ENCODE measurements around the gene SLITRK6. TPM values are rescaled to one million over a fixed set of nuclear protein-coding genes. Genes with fewer than 3 reads are reported as not detected.

The SLITRK6 gene
- total and polyA plus RNA-seq, 2 experiments from 2014 or later: 0.07 TPM; not detected in 1

DNA sequence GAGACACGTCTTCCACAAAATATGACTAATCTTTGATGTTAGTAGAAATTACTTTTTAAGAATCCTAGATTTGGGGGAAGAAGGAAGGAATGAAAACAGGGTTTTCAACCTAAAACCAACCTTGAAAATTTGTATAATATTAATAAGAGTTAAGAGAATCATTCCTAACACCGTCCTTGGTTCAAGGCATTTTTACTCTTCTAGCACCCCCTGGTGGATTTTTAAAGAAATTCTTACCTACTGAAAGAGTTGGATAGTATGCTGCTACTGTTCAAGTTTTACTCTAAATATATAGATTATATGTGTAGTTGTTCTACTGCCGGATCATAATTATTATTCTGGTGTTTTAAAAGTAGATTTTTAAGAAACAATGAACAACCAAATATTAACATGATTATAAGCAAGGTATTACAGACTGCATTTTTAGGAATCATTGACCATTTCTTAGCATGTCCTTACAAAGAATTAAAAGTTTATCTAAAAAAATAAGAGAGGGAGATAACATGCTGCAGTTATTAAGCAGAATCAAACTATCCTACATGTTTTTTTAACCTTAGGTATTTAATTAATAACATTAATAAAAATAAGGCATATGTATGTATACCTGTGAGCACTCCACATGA lies 7.4 kb upstream of the SLITRK6 start:
- peak; percentile 44 for TF ChIP-seq CTCF (IDR thresholded peaks at IDR 0.05; ENCODE audit: low read depth, low read length)
- no peak overlapping the region for H3K4me3 ChIP-seq
- no peak overlapping the region for H3K27ac ChIP-seq
- no peaks in the 10 kb centered on the region for H3K27me3 ChIP-seq
- no peaks in the 10 kb centered on the region for H3K36me3 ChIP-seq
- H3K9me3 ChIP-seq (ENCODE audit: low read depth): no peaks in the 10 kb centered on the region
- no peaks in the 10 kb centered on the region for H3K4me1 ChIP-seq (ENCODE audit: low read depth)
- DNase-seq (ENCODE audit: low read depth in 1 of 2, low spot score in 1 of 2): peak; percentile 72 to 75

DNA sequence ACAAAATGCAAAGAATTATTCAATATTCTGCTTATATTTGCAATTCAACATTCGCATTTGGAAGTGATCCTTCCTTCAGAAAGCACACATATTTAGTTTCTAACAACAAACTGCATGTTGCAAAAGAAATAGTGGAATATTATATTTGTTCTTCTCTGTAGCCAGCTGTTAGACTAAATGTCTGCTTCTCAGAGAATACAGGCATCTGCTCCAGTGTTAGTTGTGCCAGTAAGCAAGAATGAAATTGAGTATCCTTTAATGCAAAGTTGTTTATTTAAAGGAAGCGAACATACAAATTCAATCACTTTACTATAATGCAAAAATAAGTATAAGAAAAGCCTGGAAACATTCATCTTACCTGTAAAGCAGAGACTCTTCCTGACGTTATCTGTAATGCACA lies 663 bp downstream of the SLITRK6 start:
- no peak overlapping the region for H3K27ac ChIP-seq

DNA sequence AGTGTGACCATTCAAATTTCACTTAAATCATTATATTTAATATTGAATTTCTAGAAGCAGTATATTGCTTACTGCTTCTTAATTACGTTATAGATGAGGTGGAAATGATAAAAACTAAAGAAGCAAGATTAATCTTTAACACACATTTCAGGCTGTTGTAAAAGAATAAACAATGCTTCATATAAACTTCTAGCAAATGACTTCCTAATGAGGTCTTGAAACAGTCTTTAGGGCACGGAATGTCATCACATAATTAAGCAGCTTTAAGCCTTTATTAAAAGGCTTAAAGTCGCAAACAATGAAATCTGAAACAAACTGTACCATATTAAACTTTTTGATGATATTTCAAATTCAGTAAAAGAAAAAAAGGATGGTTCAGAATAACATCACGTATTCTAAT lies 1.9 kb downstream of the SLITRK6 start:
- H3K9me3 ChIP-seq (ENCODE audit: low read depth): no peaks in the 10 kb centered on the region
- H3K27me3 ChIP-seq: no peaks in the 10 kb centered on the region
- TF ChIP-seq CTCF (IDR thresholded peaks at IDR 0.05; ENCODE audit: low read depth, low read length): no peak
- H3K4me3 ChIP-seq: no peak overlapping the region
- no peaks in the 10 kb centered on the region for H3K36me3 ChIP-seq
- no peak overlapping the region for H3K27ac ChIP-seq
- no peak for DNase-seq (ENCODE audit: low read depth in 1 of 2, low spot score in 1 of 2)
- no peaks in the 10 kb centered on the region for H3K4me1 ChIP-seq (ENCODE audit: low read depth)

More for the DNA sequence above, 663 bp downstream of the SLITRK6 start:
- no peak for TF ChIP-seq CTCF (IDR thresholded peaks at IDR 0.05; ENCODE audit: low read depth, low read length)
- no peak overlapping the region for H3K4me3 ChIP-seq
- H3K4me1 ChIP-seq (ENCODE audit: low read depth): no peaks in the 10 kb centered on the region
- no peak for DNase-seq (ENCODE audit: low read depth in 1 of 2, low spot score in 1 of 2)
- no peaks in the 10 kb centered on the region for H3K36me3 ChIP-seq
- no peaks in the 10 kb centered on the region for H3K9me3 ChIP-seq (ENCODE audit: low read depth)
- H3K27me3 ChIP-seq: no peaks in the 10 kb centered on the region

DNA sequence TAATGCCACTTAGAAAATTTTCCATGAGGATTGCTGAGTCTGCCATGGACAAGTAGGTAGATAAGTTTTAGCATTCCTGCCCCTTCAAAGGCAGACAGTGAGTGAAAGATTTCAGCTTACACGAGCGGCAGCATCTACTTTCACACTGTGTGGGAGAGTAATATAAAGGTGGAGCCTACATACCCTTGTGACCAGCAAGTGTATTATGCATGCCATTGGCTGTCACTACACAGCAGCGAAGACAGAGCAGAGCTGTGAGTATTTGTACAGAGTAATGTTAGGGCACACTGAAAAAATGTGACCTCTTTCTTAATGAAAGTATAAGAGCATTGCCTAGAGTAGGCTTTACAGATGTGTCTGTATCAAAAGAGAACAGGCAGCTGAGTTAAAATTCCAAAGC lies 14.0 kb downstream of the SLITRK6 start:
- Histone ChIP-seq H3K27ac (no peak overlapping the region), H3K36me3 (no peaks in the 10 kb centered on the region), H3K4me3 (no peak overlapping the region), H3K9me3 (ENCODE audit: low read depth) (no peaks in the 10 kb centered on the region), H3K27me3 (no peaks in the 10 kb centered on the region), H3K4me1 (ENCODE audit: low read depth) (no peaks in the 10 kb centered on the region)
- no peak for TF ChIP-seq CTCF (IDR thresholded peaks at IDR 0.05; ENCODE audit: low read depth, low read length)
- peak in 1 of 2 donors; percentile 5 for DNase-seq (ENCODE audit: low read depth in 1 of 2, low spot score in 1 of 2)

DNA sequence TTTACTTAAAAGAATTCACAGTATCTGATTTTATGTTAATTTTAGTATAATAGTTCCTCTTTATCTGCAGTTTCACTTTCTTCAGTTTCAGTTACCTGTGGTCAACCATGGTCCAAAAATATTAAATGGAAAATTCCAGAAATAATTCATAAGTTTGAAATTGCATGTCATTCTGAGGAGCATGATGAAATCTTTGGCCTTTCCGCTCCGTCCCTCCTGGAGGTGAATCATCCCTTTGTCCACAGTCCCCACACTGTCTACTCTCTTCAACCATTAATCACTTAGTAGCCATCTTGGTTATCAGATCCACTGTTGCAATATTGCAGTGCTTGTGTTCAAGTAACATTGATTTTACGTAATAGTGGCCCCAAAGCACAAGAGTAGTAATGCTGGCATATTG lies 26.9 kb downstream of the SLITRK6 start:
- TF ChIP-seq CTCF (IDR thresholded peaks at IDR 0.05; ENCODE audit: low read depth, low read length): no peak
- Histone ChIP-seq H3K27me3 (no peaks in the 10 kb centered on the region), H3K36me3 (no peaks in the 10 kb centered on the region), H3K4me3 (no peak overlapping the region), H3K4me1 (ENCODE audit: low read depth) (no peaks in the 10 kb centered on the region), H3K27ac (no peak overlapping the region), H3K9me3 (ENCODE audit: low read depth) (no peaks in the 10 kb centered on the region)
- peak in 1 of 2 donors; percentile 59 for DNase-seq (ENCODE audit: low read depth in 1 of 2, low spot score in 1 of 2)
